Neural crest cell (in vitro differentiated cells): Measurements from ENCODE around the gene SLC35E4. TPM values are rescaled to one million over a fixed set of nuclear protein-coding genes. Genes with fewer than 3 reads are reported as not detected.

ENCODE experiments used
- DNase-seq: peaks from one replicate; pipeline ENCODE4 v3.0.0; 2021; ENCODE audit warnings: low read depth, mixed read lengths, low spot score
- H3K27ac Mint-ChIP-seq: one replicate; pipeline ENCODE4 v1.8.0; 2021; ENCODE audit warnings: mild to moderate bottlenecking, mixed read lengths; ENCODE audit not compliant: unreplicated experiment
- H3K27me3 Mint-ChIP-seq: 2 replicates; pipeline ENCODE4 v1.8.0; 2021; ENCODE audit warnings: low read depth, mild to moderate bottlenecking, mixed read lengths
- H3K36me3 Mint-ChIP-seq: 2 replicates; pipeline ENCODE4 v1.8.0; 2021; ENCODE audit warnings: low read depth, mild to moderate bottlenecking, mixed read lengths
- H3K4me1 Mint-ChIP-seq: 2 replicates; pipeline ENCODE4 v1.8.0; 2021; ENCODE audit warnings: mixed read lengths
- H3K4me3 Mint-ChIP-seq: one replicate; pipeline ENCODE4 v1.8.0; 2021; ENCODE audit warnings: mild to moderate bottlenecking, mixed read lengths
- H3K9me3 Mint-ChIP-seq: 2 replicates; pipeline ENCODE4 v1.8.0; 2021; ENCODE audit warnings: mixed read lengths
- CTCF ChIP-seq: fragments of 200-600 bp; sonication (generic); conservative IDR thresholded peaks from 2 replicates; pipeline ENCODE4 v1.5.0; 2021; ENCODE audit warnings: antibody characterized with exemption, mild to moderate bottlenecking
- total RNA-seq: library from RNA; stranded (reverse); gene quantifications from 2 replicates; pipeline ENCODE4 v1.2.1, GENCODE V29; 2021

Gene SLC35E4
- total RNA-seq, 1 donor from 2014 or later = 4.5 TPM

GRCh38 chr22:30603801-30604200 lies 31.8 kb upstream of the SLC35E4 start:
- Mint-ChIP-seq H3K27ac (no peak overlapping the region), H3K4me3 (peak overlapping the region; percentile 50), H3K9me3 (no peaks in the 10 kb centered on the region), H3K27me3 (no peaks in the 10 kb centered on the region), H3K36me3 (no peaks in the 10 kb centered on the region), H3K4me1 (peaks cover 36% of the 10 kb centered on the region)
- DNase-seq = no peak
- no peak for TF ChIP-seq CTCF

GRCh38 chr22:30604723-30605122 lies 30.9 kb upstream of the SLC35E4 start:
- no peak overlapping the region for H3K27ac Mint-ChIP-seq

DNA sequence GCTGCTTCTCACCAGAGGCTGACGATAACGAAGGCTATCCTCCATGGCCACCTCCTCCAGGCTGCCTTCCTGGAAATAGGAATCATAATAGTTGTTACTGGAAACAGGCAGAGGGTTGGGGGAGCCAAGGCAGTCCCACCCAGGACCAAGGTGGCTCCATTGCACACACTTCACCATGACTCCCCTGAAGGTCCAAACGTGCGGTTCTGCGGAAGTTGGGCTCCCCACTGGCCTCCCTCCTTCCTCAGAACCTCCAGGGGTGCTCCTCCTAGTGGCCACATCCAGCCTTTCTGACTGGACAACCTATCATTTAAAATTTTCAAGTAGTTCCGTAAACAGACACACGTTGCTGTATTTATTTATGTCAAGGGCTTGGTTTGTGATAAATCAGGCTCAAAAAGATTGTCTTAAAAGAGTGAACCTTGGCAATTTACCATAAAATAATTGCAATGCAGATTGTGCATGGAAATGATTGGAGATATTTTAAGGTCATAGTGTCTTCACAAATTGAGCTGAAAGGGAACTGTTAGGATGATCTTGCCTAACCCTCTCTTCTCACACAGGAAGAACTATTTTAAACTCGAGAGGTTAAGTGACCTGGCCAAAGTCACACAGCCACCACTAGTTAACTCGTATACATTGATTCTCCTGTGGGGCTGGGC lies 30.0 kb upstream of the SLC35E4 start:
- Mint-ChIP-seq H3K36me3 (no peaks in the 10 kb centered on the region), H3K4me1 (peaks cover 54% of the 10 kb centered on the region), H3K4me3 (peak overlapping the region; percentile 93), H3K27me3 (no peaks in the 10 kb centered on the region), H3K27ac (no peak overlapping the region), H3K9me3 (no peaks in the 10 kb centered on the region)
- DNase-seq = peak; percentile 48
- TF ChIP-seq CTCF = peak; percentile 76

More at GRCh38 chr22:30604723-30605122, 30.9 kb upstream of the SLC35E4 start:
- Mint-ChIP-seq H3K9me3 (no peaks in the 10 kb centered on the region), H3K4me3 (no peak overlapping the region), H3K27me3 (no peaks in the 10 kb centered on the region), H3K4me1 (peaks cover 45% of the 10 kb centered on the region), H3K36me3 (no peaks in the 10 kb centered on the region)
- TF ChIP-seq CTCF = no peak
- DNase-seq = no peak

GRCh38 chr22:30606455-30607299 lies 28.9 kb upstream of the SLC35E4 start, which contains the start of gene TCN2:
TSS of gene TCN2 (plus strand) at chr22:30607174. CDS start at chr22:30607332, 158 bp downstream.
- DNase-seq = peak; percentile 51
- Mint-ChIP-seq H3K27me3 (no peaks in the 10 kb centered on the region), H3K9me3 (no peaks in the 10 kb centered on the region), H3K27ac (peak within 1 kb of the TSS; percentile 95), H3K36me3 (peaks cover 3% of the 10 kb centered on the region), H3K4me3 (peak within 1 kb of the TSS; percentile 93), H3K4me1 (peaks cover 54% of the 10 kb centered on the region)
- TF ChIP-seq CTCF = peak; percentile 21

DNA sequence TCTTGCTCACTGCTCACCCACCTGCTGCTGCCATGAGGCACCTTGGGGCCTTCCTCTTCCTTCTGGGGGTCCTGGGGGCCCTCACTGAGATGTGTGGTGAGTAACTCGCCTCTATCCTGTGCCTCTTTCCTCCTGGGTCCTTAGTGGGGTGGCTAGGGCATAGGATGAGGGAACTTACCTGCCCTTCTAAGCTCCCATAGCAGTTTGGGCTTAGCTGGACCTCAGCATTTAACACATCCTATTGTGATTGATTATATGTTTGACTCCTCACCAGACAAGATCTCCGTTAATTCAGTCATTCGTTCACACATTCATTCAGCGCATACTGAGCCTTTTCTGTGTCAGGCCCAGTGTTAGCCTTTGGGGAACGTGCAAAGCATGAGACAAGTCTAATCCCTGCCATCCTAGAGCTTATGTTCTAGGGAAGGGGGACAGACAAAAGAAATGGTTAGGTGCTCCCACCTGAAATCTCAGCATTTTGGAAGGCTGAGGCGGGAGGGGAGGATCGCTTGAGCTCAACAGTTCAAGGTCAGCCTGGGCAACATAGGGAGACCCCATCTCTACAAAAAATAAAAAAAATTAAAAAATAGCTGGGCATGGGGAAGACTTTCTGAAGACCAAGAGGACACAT lies 28.2 kb upstream of the SLC35E4 start:
- TF ChIP-seq CTCF = no peak
- Mint-ChIP-seq H3K4me3 (peak overlapping the region; percentile 93), H3K27me3 (no peaks in the 10 kb centered on the region), H3K27ac (peak overlapping the region; percentile 95), H3K36me3 (peaks cover 3% of the 10 kb centered on the region), H3K9me3 (no peaks in the 10 kb centered on the region), H3K4me1 (peaks cover 54% of the 10 kb centered on the region)
- no peak for DNase-seq
